KOPT-K1 (cell line): ENCODE data around the gene DPP10.
"Not testable (repeated sequence)": the region's sequence is repeated elsewhere in the genome, so short reads cannot be mapped to it uniquely, and the experiment has no call there.

Experiments used
- H3K27ac ChIP-seq: fragments of 200-600 bp; sonication (generic); 2 replicates; pipeline ENCODE4 v1.5.1; 2016; ENCODE audit warnings: antibody characterized with exemption, mild to moderate bottlenecking, low read depth, low read length; ENCODE audit not compliant: poor library complexity, severe bottlenecking
- H3K36me3 ChIP-seq: fragments of 200-600 bp; sonication (generic); 2 replicates; pipeline ENCODE4 v1.5.1; 2017; ENCODE audit warnings: antibody characterized with exemption, mild to moderate bottlenecking, low read length, moderate library complexity; ENCODE audit not compliant: insufficient read depth
- H3K9me3 ChIP-seq: fragments of 200-600 bp; sonication (generic); 2 replicates; pipeline ENCODE4 v1.5.1; 2017; ENCODE audit warnings: antibody characterized with exemption, low read length, mild to moderate bottlenecking; ENCODE audit not compliant: insufficient read depth, poor library complexity, severe bottlenecking

The DPP10 gene

GRCh38 chr2:114468343-114468742 lies 25.9 kb downstream of the DPP10 start:
- H3K27ac ChIP-seq: no peak overlapping the region
- no peaks in the 10 kb centered on the region for H3K36me3 ChIP-seq
- no peaks in the 10 kb centered on the region for H3K9me3 ChIP-seq

DNA sequence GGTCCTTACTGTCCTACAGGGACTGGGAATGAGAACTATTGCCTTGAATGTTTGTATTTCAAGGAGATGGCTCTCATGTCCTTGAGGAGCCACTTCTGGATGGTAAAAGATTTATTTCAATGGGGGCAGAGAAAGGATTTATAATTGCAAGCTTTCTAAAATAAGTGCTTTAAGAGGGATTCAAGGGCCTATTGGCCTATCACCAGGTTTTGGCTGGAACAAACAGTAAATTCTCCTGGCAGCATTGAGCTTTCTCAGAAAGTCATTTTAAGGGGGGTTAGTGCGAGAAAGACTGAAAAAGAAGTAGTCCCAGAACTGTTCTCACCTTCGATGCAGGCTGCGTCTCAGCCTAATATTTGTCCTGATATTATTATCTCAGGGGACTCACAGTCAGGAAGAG lies 29.8 kb downstream of the DPP10 start:
- Histone ChIP-seq H3K36me3 (no peaks in the 10 kb centered on the region), H3K27ac (no peak overlapping the region), H3K9me3 (no peaks in the 10 kb centered on the region)

- Histone ChIP-seq H3K9me3 (no peaks in the 10 kb centered on the region), H3K36me3 (no peaks in the 10 kb centered on the region), H3K27ac (no peak overlapping the region)
These were observed 30.3 kb downstream of the DPP10 start for GRCh38 chr2:114472726-114473125.

- no peak overlapping the region for H3K27ac ChIP-seq
These were observed 46.5 kb downstream of the DPP10 start for GRCh38 chr2:114488841-114489530.

GRCh38 chr2:114495046-114495445 lies 52.6 kb downstream of the DPP10 start:
- no peaks in the 10 kb centered on the region for H3K9me3 ChIP-seq
- no peaks in the 10 kb centered on the region for H3K36me3 ChIP-seq
- no peak overlapping the region for H3K27ac ChIP-seq

More at GRCh38 chr2:114488841-114489530, 46.5 kb downstream of the DPP10 start:
- Histone ChIP-seq H3K9me3 (no peaks in the 10 kb centered on the region), H3K36me3 (no peaks in the 10 kb centered on the region)

GRCh38 chr2:114496959-114497358 lies 54.5 kb downstream of the DPP10 start:
- H3K36me3 ChIP-seq: no peaks in the 10 kb centered on the region
- no peak overlapping the region for H3K27ac ChIP-seq
- no peaks in the 10 kb centered on the region for H3K9me3 ChIP-seq

- no peak overlapping the region for H3K27ac ChIP-seq
- H3K36me3 ChIP-seq: no peaks in the 10 kb centered on the region
- no peaks in the 10 kb centered on the region for H3K9me3 ChIP-seq
These were observed 56.7 kb downstream of the DPP10 start for GRCh38 chr2:114499101-114499500.

DNA sequence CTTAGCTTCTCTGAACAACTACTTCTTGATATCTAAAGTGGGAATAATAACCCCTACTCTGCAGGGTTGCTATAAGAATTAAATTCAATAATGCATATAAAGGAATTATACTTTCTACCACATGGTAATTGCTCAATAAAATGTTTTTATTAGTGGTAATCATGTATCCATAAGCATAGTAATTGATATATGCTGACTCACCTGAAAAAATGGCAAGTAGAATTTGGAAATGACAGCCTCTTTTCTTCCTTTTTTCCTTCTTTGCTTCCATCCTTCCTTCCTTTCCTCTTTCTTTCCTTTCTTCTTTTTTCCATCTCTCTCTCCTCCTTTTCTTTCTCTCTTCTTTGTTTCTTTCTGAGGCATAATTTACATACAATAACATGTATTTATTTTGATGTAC lies 65.3 kb downstream of the DPP10 start:
- H3K27ac ChIP-seq: no peak overlapping the region
- H3K36me3 ChIP-seq: no peaks in the 10 kb centered on the region
- H3K9me3 ChIP-seq: no peaks in the 10 kb centered on the region

GRCh38 chr2:114515882-114516281 lies 73.4 kb downstream of the DPP10 start:
- Histone ChIP-seq H3K36me3 (no peaks in the 10 kb centered on the region), H3K27ac (no peak overlapping the region), H3K9me3 (no peaks in the 10 kb centered on the region)

GRCh38 chr2:114517580-114517979 lies 75.1 kb downstream of the DPP10 start:
- Histone ChIP-seq H3K9me3 (no peaks in the 10 kb centered on the region), H3K27ac (no peak overlapping the region), H3K36me3 (no peaks in the 10 kb centered on the region)

DNA sequence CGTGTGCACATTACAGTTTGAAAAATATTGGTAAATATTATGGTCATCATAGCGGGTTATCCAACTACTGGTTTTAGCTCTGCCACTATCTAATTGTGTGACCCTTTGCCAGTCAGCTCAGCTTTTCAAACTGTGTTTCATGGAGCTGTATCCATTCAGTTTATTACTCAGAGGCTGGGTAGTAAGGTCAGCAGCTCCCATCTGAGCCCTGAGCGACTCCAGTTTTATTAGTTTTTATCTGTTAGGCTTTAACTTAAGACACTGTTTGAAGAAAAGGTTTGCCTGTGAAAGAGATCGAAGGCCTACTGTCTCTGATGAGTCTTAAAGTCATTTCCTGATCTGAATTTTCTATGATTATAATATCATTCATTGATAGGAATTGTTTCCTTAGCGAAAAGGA lies 76.3 kb downstream of the DPP10 start:
- no peaks in the 10 kb centered on the region for H3K36me3 ChIP-seq

GRCh38 chr2:114522612-114523011 lies 80.2 kb downstream of the DPP10 start:
- H3K9me3 ChIP-seq, H3K36me3 ChIP-seq, H3K27ac ChIP-seq: not testable (repeated sequence)

More for the DNA sequence above, 76.3 kb downstream of the DPP10 start:
- H3K9me3 ChIP-seq: no peaks in the 10 kb centered on the region
- H3K27ac ChIP-seq: no peak overlapping the region

DNA sequence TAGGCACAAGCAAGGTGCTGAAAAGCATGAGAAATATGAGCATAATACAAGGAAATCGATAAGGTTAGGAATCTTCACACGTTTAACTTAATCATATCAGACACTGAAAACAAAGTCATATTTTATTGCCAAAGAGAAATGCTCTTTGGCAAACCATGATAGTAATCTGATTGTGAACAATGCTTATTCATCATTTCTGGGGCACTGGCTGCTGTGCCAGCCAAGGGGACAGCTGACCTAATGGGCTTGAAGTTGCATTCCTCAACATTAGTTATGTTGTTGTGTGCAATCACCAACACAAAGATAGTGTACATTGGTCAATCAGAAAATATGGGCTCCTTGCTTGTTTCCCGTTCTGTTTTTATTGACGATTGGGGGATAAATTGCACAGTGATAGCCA lies 83.5 kb downstream of the DPP10 start:
- Histone ChIP-seq H3K27ac (no peak overlapping the region), H3K36me3 (no peaks in the 10 kb centered on the region), H3K9me3 (no peaks in the 10 kb centered on the region)

- H3K36me3 ChIP-seq: no peaks in the 10 kb centered on the region
- H3K27ac ChIP-seq: no peak overlapping the region
- H3K9me3 ChIP-seq: no peaks in the 10 kb centered on the region
These were observed 84.4 kb downstream of the DPP10 start for GRCh38 chr2:114526841-114527240.

- no peaks in the 10 kb centered on the region for H3K9me3 ChIP-seq
- no peaks in the 10 kb centered on the region for H3K36me3 ChIP-seq
- no peak overlapping the region for H3K27ac ChIP-seq
These were observed 85.0 kb downstream of the DPP10 start for GRCh38 chr2:114527330-114527983.
